H9 (cell line): ENCODE measurements around the gene ASGR2. TPM values are rescaled to one million over a fixed set of nuclear protein-coding genes. Genes with fewer than 3 reads are reported as not detected.
"Not testable (repeated sequence)": the region's sequence is repeated elsewhere in the genome, so short reads cannot be mapped to it uniquely, and the experiment has no call there.

Experiments
- DNase-seq: peaks from one replicate; pipeline ENCODE4 v3.0.0-alpha.2; 2017
- H2AFZ ChIP-seq: one replicate; pipeline ENCODE4 v1.6.1; 2013; ENCODE audit warnings: mild to moderate bottlenecking, low read length, control low read depth, moderate library complexity
- H2AK5ac ChIP-seq: 2 replicates; pipeline ENCODE4 v1.6.1; 2013; ENCODE audit warnings: low read length, control low read depth, mixed read lengths; ENCODE audit not compliant: insufficient read length
- H2BK120ac ChIP-seq: one replicate; pipeline ENCODE4 v1.6.1; 2013; ENCODE audit warnings: low read depth, mild to moderate bottlenecking, low read length, control low read depth, inconsistent platforms; ENCODE audit not compliant: poor library complexity, severe bottlenecking
- H2BK12ac ChIP-seq: 2 replicates; pipeline ENCODE4 v1.6.1; 2013; ENCODE audit warnings: low read length, control low read depth, mixed read lengths, low read depth; ENCODE audit not compliant: insufficient read length
- H2BK15ac ChIP-seq: 2 replicates; pipeline ENCODE4 v1.6.1; 2013; ENCODE audit warnings: low read depth, low read length, control low read depth
- H2BK20ac ChIP-seq: one replicate; pipeline ENCODE4 v1.6.1; 2013; ENCODE audit warnings: low read depth, mild to moderate bottlenecking, low read length, control low read depth, inconsistent platforms; ENCODE audit not compliant: poor library complexity, severe bottlenecking
- H2BK5ac ChIP-seq: 2 replicates; pipeline ENCODE4 v1.6.1; 2013; ENCODE audit warnings: low read length, control low read depth, mixed read lengths; ENCODE audit not compliant: insufficient read length
- H3K14ac ChIP-seq: 2 replicates; pipeline ENCODE4 v1.6.1; 2013; ENCODE audit warnings: low read length, control low read depth; ENCODE audit not compliant: insufficient read depth
- H3K18ac ChIP-seq: 2 replicates; pipeline ENCODE4 v1.6.1; 2013; ENCODE audit warnings: low read depth, mild to moderate bottlenecking, mixed read lengths, low read length, control low read depth; ENCODE audit not compliant: insufficient read length
- H3K23ac ChIP-seq: 2 replicates; pipeline ENCODE4 v1.6.1; 2013; ENCODE audit warnings: low read length, control low read depth, mixed read lengths, low read depth; ENCODE audit not compliant: insufficient read length
- H3K23me2 ChIP-seq: 2 replicates; pipeline ENCODE4 v1.6.1; 2013; ENCODE audit warnings: low read depth, mild to moderate bottlenecking, mixed read lengths, low read length, control low read depth; ENCODE audit not compliant: insufficient read length, poor library complexity, severe bottlenecking
- H3K27ac ChIP-seq: 2 replicates; pipeline ENCODE4 v1.5.1; 2013; ENCODE audit warnings: low read length, control low read depth, mixed read lengths, low read depth; ENCODE audit not compliant: insufficient read length
- H3K27me3 ChIP-seq: 2 replicates; pipeline ENCODE4 v1.6.1; 2013; ENCODE audit warnings: low read length, control low read depth, inconsistent platforms; ENCODE audit not compliant: insufficient read depth
- H3K4ac ChIP-seq: 2 replicates; pipeline ENCODE4 v1.6.1; 2013; ENCODE audit warnings: low read depth, mild to moderate bottlenecking, control low read depth, inconsistent platforms, low read length, moderate library complexity
- H3K4me1 ChIP-seq: 2 replicates; pipeline ENCODE4 v1.6.1; 2013; ENCODE audit warnings: low read length, control low read depth, inconsistent platforms; ENCODE audit not compliant: insufficient read depth
- H3K4me2 ChIP-seq: 2 replicates; pipeline ENCODE4 v1.6.1; 2013; ENCODE audit warnings: low read length, control low read depth, mixed read lengths; ENCODE audit not compliant: insufficient read length, insufficient read depth
- H3K56ac ChIP-seq: 2 replicates; pipeline ENCODE4 v1.6.1; 2013; ENCODE audit warnings: low read depth, mild to moderate bottlenecking, mixed read lengths, low read length, control low read depth; ENCODE audit not compliant: insufficient read length
- H3K79me1 ChIP-seq: 2 replicates; pipeline ENCODE4 v1.6.1; 2013; ENCODE audit warnings: low read depth, mild to moderate bottlenecking, moderate library complexity, low read length, control low read depth, inconsistent platforms; ENCODE audit not compliant: insufficient read depth, poor library complexity, severe bottlenecking
- H3K79me2 ChIP-seq: 2 replicates; pipeline ENCODE4 v1.6.1; 2013; ENCODE audit warnings: low read length, control low read depth, inconsistent platforms; ENCODE audit not compliant: insufficient read depth
- H3K9ac ChIP-seq: 2 replicates; pipeline ENCODE4 v1.6.1; 2013; ENCODE audit warnings: low read length, control low read depth, mixed read lengths; ENCODE audit not compliant: insufficient read length; ENCODE audit errors: extremely low read depth
- H3K9me3 ChIP-seq: one replicate; pipeline ENCODE4 v1.6.1; 2013; ENCODE audit warnings: low read depth, low read length, inconsistent platforms; ENCODE audit not compliant: control insufficient read depth
- H3T11ph ChIP-seq: one replicate; pipeline ENCODE4 v1.6.1; 2013; ENCODE audit warnings: mild to moderate bottlenecking, low read length, control low read depth, inconsistent platforms
- H4K20me1 ChIP-seq: one replicate; pipeline ENCODE4 v1.6.1; 2013; ENCODE audit not compliant: control insufficient read depth, insufficient read length, insufficient read depth
- H4K5ac ChIP-seq: 2 replicates; pipeline ENCODE4 v1.6.1; 2013; ENCODE audit warnings: low read depth, mild to moderate bottlenecking, mixed read lengths, low read length, control low read depth; ENCODE audit not compliant: insufficient read length
- H4K8ac ChIP-seq: replicated peaks from 2 replicates; pipeline ENCODE4 v1.6.1; 2013; ENCODE audit warnings: low read length, control low read depth, mixed read lengths, low read depth; ENCODE audit not compliant: insufficient read length
- H4K91ac ChIP-seq: 2 replicates; pipeline ENCODE4 v1.6.1; 2013; ENCODE audit warnings: low read depth, mild to moderate bottlenecking, moderate library complexity, mixed read lengths, low read length, control low read depth; ENCODE audit not compliant: insufficient read length
- H3K27ac Mint-ChIP-seq, 3 experiments: 2 replicates in 2 of 3; 3 replicates in 1 of 3; pipeline ENCODE4 v1.8.0; 2020 to 2021; ENCODE audit warnings: mixed read lengths in 3 of 3, mild to moderate bottlenecking in 1 of 3, moderate library complexity in 1 of 3
- H3K27me3 Mint-ChIP-seq: 2 replicates; pipeline ENCODE4 v1.8.0; 2021; ENCODE audit warnings: low read depth, mild to moderate bottlenecking, moderate library complexity, mixed read lengths
- H3K36me3 Mint-ChIP-seq, 3 experiments: 2 replicates in 2 of 3; 3 replicates in 1 of 3; pipeline ENCODE4 v1.8.0; 2020 to 2021; ENCODE audit warnings: low read depth in 3 of 3, mixed read lengths in 3 of 3; ENCODE audit not compliant: insufficient read depth in 1 of 3
- H3K4me1 Mint-ChIP-seq, 2 experiments: 2 replicates each; pipeline ENCODE4 v1.8.0; 2020; ENCODE audit warnings: mixed read lengths in 2 of 2
- H3K4me3 Mint-ChIP-seq, 2 experiments: 2 replicates in 1 of 2; 3 replicates in 1 of 2; pipeline ENCODE4 v1.8.0; 2020 to 2021; ENCODE audit warnings: mild to moderate bottlenecking in 2 of 2, mixed read lengths in 2 of 2, moderate library complexity in 1 of 2
- H3K9me3 Mint-ChIP-seq, 2 experiments: 2 replicates in 1 of 2; 3 replicates in 1 of 2; pipeline ENCODE4 v1.8.0; 2020; ENCODE audit warnings: mild to moderate bottlenecking in 2 of 2, mixed read lengths in 2 of 2, moderate library complexity in 1 of 2
- CTCF ChIP-seq: fragments of 200-600 bp; sonication (generic); conservative IDR thresholded peaks from 3 replicates; pipeline ENCODE4 v1.8.0; 2021; ENCODE audit warnings: antibody characterized with exemption, mild to moderate bottlenecking
- WGBS: extraction: QIAGEN DNeasy Blood & Tissue Kit; methylation state at CpG from one replicate; pipeline ENCODE4 v1.1.7; 2013; ENCODE audit warnings: missing lambda C conversion rate, low lambda C conversion rate, mixed read lengths; ENCODE audit not compliant: insufficient read length; ENCODE audit errors: extremely low coverage; 5-methylcytosine and 5-hydroxymethylcytosine counted together
- total RNA-seq: library from RNA; stranded (reverse); gene quantifications from 2 replicates; pipeline ENCODE4 v1.2.1, GENCODE V29; 2021

ASGR2 gene
- total RNA-seq, 1 experiment from 2014 or later: not detected

- no peaks in the 10 kb centered on the region; a peak in 1 of 5 replicates for H3K9me3 Mint-ChIP-seq
- H4K20me1 ChIP-seq: no peaks in the 10 kb centered on the region
These were observed 20.0 kb downstream of the ASGR2 start for GRCh38 chr17:7094652-7095019.

GRCh38 chr17:7091311-7092005 lies 23.2 kb downstream of the ASGR2 start:
- not testable (repeated sequence) for H3K18ac ChIP-seq, H2BK15ac ChIP-seq, H3K9me3 Mint-ChIP-seq, H2AFZ ChIP-seq, H3K9me3 ChIP-seq, H3K79me2 ChIP-seq, H3K27ac Mint-ChIP-seq, H4K5ac ChIP-seq, H3K4ac ChIP-seq, H2BK120ac ChIP-seq, H4K20me1 ChIP-seq, H3K36me3 Mint-ChIP-seq, H3K56ac ChIP-seq, H3K4me1 ChIP-seq, H2AK5ac ChIP-seq, H3K4me3 Mint-ChIP-seq, H3K14ac ChIP-seq, DNase-seq, H3K9ac ChIP-seq, H2BK12ac ChIP-seq, H3K27me3 ChIP-seq, H4K91ac ChIP-seq, H2BK20ac ChIP-seq, H3K23me2 ChIP-seq, H3K4me2 ChIP-seq, H3K79me1 ChIP-seq, H3K27ac ChIP-seq, H2BK5ac ChIP-seq, H3T11ph ChIP-seq, H3K23ac ChIP-seq, H4K8ac ChIP-seq
- Mint-ChIP-seq H3K27me3 (peaks cover 12% of the 10 kb centered on the region), H3K4me1 (peaks cover 13 to 14% of the 10 kb centered on the region in 2 experiments)
- no CpG with 5 or more reads among the region's 28 CpGs for WGBS

More at GRCh38 chr17:7094652-7095019, 20.0 kb downstream of the ASGR2 start:
- no peak overlapping the region for H3K4me2 ChIP-seq
- no CpG with 5 or more reads among the region's 10 CpGs for WGBS
- H3K27me3 Mint-ChIP-seq: peaks cover 11% of the 10 kb centered on the region
- no peak overlapping the region for H3K27ac Mint-ChIP-seq
- H3K4me1 Mint-ChIP-seq: peaks cover 6 to 9% of the 10 kb centered on the region in 2 experiments
- no peak overlapping the region for H3K27ac ChIP-seq
- H3K27me3 ChIP-seq: no peaks in the 10 kb centered on the region
- no peak overlapping the region for H2AK5ac ChIP-seq
- no peak overlapping the region for H4K5ac ChIP-seq
- H3K23ac ChIP-seq: no peak overlapping the region
- H2BK120ac ChIP-seq: no peak overlapping the region
- no peak overlapping the region for H2AFZ ChIP-seq
- H2BK20ac ChIP-seq: no peak overlapping the region
- H3K9me3 ChIP-seq: no peaks in the 10 kb centered on the region
- no peaks in the 10 kb centered on the region for H3K23me2 ChIP-seq
- H3K4me1 ChIP-seq: no peaks in the 10 kb centered on the region; the same call in 1 of the 2 replicates
- no peak for DNase-seq
- no peak for TF ChIP-seq CTCF
- no peak overlapping the region for H3K56ac ChIP-seq
- H2BK12ac ChIP-seq: no peak overlapping the region
- H3K36me3 Mint-ChIP-seq: no peaks in the 10 kb centered on the region
- H3K79me2 ChIP-seq: no peaks in the 10 kb centered on the region
- no peak overlapping the region for H3K18ac ChIP-seq
- H3K14ac ChIP-seq: no peak overlapping the region
- no peak overlapping the region for H3K9ac ChIP-seq
- H2BK15ac ChIP-seq: no peak overlapping the region
- H2BK5ac ChIP-seq: no peak overlapping the region
- H3K79me1 ChIP-seq: no peaks in the 10 kb centered on the region
- H3K4ac ChIP-seq: no peak overlapping the region
- no peak overlapping the region for H4K91ac ChIP-seq
- no peak overlapping the region for H4K8ac ChIP-seq
- H3T11ph ChIP-seq: no peak overlapping the region
- no peak overlapping the region for H3K4me3 Mint-ChIP-seq
